ENCODE measurements around the gene SPOCK2.

Gene SPOCK2

DNA sequence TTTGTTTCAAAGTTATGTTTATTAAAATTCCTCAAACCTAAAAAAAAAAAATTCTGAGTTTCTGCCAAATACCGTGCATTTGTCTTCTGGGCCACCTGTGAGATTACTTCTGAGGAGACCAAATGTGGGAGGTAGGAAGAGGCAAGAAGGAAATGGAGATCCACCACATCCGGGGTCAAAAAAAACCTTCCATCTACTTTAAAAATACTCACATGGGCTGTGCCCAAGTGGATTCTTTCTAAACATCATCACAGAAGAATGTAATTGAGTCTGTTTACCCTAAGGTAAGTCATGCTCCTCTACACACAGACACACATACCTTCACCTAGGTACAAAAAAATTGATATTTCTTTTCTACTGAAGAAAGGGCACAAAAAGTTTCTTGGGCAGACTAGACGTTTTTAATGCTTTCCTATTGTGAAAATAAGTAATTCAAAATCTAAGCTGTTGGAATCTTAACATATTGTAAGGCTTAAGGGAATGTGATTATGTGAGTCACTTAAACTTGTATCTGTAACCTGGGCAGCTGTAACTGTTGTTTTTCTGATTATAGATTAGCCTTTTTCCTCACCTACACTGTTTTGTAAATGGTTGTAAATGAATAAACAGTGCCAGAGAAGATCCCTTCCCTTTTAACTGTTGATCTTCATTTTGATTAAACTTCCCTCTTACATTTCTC, 19.1 kb upstream of the SPOCK2 start:
- no peak for DNase-seq

DNA sequence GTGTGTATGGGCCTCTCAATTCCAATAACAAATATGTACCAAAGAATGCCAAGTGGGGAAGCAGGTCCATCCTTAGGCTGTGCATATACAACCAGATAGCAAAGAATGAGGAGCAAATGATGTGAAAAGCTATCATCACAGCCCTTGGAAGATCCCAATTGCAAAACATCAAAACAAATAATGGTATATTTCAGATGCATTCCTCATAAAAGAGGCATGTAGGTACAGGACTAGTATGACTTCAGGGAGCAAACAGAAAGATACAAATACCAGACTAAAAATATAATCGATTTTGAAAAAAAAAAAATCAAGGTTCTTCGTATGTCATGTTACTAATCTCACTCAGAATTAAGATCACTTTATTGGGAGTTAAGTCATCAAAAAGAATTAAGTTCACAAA, 18.5 kb upstream of the SPOCK2 start:
- no peak for DNase-seq

DNA sequence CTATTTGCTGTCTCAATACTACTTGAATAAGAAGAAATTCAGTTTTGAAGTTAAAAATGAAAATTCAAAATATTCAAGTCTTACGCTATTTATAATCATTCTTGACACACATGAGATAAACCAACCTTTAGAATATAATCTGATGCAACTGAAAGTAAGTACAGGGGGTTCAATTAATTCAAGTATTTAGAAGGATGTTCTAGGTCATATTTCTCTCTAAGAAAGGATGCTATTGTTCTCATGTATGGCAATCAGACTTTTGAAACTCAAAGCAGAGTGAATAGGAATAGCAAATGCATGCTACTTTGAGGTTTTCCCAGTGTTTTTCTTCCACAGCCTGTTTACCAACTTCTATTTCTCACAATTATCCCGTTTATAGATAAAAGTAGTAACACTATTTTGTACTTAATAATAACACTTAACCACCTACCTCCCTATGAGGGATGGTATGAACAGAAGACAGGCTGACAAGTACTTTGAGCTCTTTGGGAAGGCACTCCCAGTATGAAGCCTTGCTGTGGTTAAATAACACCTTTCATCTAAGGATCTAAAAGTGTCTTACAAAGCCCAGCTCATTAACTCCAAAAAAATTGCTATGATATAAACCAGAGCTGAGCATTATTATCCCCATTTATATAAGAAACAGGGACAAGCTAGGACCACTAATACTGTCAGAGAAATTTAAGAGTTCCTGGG, 18.0 kb upstream of the SPOCK2 start:
- no peak for DNase-seq

DNA sequence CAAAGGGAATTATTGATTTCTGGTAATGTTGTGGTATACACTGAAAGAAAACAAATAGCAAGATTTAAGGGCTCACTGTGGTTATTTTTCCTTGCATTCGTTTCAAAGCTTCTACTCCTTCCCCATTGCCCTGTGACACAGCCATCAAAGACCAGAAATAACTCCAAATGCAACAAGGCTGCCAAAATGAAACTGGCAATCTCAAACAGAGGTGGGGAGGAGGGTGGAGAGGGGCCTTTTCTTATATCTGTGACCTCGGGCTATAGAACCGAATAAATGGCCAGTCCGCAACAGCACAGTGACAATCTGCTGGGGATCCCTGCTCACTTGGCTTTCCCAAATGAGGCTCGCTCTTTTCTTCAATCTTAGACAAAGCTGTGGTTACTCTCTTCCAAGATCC, 17.4 kb upstream of the SPOCK2 start:
- DNase-seq, result no peak

DNA sequence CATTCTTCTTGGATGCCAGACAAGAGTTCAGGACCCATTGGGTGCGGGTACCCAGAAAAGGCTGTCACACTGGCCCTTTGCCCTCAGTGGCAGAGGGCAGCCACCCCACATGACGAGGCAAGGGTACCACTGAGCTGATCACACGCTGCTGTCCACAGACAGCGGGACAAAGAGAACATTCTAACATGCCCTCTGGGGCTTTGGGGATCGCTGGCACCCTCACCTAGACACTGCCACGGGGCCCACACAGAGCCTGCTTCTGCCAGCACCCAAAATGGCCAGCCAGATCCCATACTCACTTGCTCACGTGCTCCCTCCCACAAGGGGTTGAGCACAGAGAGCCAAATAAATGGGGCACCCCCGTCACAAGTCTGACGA, 16.7 kb upstream of the SPOCK2 start:
- no peak for DNase-seq

DNA sequence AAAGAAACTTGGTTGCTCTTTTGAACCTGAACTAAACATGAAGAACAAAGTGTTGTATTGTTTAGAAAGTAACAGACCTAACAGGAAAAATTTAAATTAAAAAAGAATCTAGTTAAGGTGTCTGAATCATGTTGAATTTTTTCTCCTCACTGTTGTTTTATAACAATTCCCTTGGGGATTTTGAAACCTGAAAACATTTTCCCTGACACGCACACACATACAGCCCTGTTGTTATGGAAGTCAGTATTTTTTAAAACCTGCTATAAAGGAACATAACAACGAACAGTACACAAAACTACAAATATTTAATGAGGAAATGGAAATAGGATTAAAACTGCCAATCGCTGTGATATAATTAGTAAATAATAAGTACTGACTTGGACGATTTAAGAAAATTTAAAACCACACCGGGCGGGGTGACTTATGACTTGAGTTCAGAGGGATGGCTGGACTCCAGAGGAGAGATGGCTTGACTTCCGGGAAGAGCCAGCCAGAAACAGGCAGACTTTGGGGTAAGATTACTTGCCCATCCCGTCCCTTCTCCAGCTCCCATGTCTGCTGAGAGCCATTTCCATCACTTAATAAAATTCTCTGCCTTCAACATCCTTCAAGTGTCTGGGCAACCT, 16.2 kb upstream of the SPOCK2 start:
- DNase-seq, result no peak

DNA sequence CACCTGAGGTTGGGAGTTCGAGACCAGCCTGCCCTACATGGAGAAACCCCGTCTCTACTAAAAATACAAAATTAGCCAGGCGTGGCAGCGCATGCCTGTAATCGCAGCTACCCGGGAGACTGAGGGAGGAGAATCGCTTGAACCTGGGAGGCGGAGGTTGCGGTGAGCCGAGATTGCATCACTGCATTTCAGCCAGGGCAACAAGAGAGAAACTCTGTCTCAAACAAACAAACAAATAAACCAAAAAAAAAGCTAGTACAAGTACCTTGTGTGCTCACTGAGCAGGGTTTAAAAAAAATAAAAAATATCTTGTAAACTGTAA, 11.2 kb upstream of the SPOCK2 start:
- no peak for DNase-seq

DNA sequence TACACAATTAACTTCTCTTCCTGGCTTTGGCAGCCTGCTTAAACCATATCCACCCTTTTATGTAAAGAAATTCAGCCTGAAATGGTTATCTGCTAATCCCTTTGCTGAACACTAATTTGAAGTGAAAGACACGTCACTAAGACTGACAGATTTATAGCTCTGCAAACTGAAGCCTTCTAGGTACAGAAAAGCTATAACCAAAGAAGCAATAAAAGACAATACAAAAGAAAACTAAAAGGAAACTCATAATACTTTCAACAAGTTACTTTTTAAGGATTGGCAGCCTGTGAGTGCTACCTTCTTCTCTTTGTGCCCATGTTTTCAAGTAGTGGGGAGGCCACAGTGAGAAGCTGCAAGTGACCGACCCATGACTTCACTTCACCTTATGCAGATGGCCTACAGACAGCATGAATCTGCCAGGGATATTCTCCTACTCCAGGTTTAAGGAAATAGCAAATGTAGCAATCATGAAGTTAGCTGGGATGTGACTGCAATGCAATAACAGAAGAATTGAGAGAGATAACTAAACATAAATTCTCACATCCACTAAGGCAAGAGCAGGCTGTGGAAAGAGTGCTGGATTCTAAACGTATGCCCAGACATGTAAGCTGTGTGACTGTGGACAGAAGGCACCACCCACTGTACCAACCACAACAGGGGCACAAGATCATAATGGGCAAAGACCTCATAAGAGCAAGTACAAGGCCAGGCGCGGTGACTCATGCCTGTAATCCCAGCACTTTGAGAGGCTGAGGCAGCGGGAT, 10.7 kb upstream of the SPOCK2 start:
- no peak for DNase-seq

DNA sequence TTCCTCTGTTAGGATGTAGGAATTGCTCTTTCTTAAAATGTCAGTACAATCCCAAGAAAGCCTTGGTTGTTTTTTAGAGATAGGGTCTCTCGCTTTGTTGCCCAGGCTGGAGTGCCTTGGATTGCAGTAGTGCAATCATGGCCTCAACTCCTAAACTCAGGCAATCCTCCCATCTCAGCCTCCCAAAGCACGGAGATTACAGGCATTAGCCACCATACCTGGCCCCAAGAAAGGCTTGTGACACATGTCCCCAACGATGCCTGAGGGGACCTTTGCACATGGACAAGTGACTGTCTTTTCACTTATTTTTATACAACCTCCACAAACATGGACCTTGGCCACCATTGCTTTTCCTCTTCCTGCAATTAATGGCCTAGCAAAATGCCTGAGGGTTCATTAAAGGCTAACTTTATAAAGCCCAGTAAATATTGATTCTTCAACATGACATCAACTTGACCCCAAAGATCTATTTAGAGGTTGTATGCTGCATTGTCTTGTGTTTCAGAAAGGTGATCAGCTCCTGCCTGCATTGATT, 10.0 kb upstream of the SPOCK2 start:
- no peak for DNase-seq

DNA sequence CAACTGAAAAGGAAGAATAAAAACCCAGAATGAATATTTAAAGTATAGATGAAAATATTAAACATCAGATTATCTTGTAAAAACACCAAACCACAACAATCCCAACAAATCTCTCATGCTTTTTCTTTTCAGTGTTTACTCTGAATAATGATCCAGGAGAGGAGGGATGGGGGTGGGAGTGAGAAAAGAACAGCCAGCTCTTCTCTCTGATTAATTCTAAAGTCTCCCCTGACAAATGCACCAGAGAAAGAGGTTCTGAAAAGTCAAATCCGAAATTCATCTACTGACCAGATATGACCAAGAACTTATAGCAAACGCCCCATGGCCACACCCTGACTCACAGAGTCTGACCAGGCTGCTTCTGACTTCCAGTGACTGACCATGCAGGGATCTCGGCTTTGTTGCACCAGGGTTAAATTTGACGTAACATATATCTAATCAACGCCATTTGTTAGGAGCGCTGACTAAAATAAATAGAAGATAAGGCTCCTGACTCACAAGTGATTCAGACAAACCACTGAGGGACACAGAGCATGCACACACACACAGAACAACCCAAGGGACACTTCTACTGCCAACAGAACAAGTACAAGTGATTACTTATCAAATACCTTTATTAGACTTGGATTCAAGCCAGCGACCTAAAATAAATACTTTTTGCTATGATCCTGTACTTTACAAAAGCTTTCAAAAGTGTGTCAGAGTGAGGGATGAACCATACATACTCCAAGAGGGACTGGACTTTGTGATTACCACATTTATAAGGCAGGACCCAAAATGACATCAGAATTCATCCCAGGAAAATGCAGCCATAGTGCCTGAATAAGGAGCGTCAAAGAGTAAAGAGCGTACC, 9.3 kb upstream of the SPOCK2 start:
- DNase-seq, result no peak

DNA sequence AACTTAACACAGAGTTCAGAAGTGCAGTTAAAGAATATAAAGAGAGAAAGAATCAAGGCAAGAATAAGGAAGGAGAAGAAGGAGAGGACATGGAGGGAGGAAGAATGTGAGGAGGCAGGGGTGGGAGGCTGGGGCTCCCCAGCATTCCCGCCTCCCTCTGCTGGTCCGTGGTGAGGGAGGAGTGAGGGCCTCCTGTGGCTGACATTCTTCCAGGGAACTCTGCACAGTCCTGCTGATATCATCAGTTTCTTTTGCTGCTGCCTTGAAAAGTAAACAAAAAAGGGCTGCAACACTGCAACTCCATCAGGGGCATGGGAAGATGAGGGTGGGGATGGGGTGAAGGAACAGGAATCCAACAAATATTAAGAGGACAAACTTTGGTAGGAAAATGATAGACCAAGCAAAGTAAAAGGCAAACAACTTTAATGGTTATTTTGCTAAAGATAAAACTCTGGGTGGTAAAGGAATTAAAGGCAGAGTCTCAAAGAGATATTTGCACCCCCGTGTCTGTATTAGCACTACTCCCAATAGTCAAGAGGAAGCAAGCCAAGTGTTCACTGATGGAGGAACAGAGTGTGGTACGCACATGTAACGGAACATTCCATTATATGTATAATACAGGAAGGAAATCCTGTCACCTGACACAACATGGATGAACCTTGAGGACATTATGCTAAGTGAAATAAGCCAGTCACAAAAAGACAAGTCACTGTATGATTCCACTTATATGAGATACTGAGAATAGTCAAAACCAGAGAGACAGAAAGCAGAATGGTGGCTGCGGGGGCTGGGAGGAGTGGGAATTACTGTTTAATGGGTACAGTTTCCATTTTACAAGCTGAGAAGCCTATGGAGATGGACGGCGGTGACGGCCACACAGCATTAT, 8.0 kb upstream of the SPOCK2 start:
- no peak for DNase-seq

DNA sequence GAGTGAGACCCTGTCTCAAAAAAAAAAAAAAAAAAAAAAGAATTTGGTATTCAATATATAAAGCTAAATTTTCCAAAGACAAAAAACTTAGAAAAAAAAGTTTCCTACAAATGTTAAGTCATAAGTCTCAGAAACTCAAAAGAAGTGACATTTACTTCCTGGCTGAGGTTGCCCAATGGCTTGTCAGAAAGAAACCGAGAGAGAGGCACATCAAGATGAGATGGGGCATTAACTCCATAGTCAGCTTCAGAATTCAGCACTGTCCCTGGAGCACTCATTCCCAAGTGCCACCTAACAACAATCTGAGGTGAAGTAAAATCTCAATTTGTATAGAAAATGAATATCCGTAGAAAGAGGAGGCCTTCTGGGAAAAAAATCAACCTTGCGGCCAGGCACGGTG, 6.8 kb upstream of the SPOCK2 start:
- no peak for DNase-seq

DNA sequence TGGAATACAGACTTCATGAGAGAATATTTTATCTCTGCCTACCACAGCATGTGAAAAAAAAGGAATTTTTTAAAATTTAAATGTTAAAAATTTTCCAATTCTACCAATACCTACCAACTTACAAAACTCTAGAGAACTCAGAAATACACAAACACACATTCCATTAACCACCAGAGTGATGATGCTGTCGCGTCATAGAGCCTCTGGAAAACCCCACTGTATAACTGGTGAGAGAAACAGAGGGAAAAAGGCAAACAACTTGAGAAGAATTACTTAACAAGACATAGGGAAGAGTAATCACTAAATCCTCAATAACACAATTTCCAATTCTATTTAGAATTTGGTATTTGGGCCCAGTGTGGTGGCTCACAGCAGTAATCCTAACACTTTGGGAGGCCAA, 6.2 kb upstream of the SPOCK2 start:
- no peak for DNase-seq

DNA sequence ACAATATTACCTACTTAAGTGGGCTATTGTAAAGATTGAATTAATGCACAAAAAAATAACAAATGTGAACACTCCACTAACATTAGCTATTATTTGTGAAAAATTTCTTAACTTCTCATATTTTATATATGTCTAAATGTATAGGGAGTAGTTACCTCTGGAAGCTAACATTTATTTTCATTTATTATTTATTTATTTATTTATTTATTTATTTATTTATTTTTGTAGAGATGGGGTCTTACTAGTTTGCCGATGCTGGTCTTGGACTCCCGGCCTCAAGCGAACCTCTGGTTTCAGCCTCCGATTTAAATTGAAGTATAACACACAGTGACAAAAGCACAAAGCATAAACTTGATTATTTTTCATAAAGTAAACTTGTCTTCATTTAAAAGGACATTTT, 5.1 kb upstream of the SPOCK2 start:
- DNase-seq, result no peak

DNA sequence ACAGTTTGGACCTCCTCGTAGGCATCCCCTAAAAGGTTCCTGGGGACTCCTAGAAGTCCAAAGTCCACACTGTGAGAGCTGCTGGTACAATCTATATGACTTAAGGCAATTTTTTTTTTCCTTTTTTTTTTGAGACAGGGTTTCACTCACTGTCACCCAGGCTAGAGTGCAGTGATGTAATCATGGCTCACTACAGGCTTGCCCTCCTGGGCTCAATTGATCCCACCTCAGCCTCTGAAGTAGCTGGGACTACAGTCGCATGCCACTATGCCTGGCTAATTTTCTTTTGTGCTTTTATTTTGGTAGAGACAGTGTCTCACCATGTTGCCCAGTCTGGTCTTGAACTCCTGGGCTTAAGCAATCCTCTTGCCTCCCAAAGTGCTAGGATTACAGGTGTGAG, 4.6 kb upstream of the SPOCK2 start:
- no peak for DNase-seq

DNA sequence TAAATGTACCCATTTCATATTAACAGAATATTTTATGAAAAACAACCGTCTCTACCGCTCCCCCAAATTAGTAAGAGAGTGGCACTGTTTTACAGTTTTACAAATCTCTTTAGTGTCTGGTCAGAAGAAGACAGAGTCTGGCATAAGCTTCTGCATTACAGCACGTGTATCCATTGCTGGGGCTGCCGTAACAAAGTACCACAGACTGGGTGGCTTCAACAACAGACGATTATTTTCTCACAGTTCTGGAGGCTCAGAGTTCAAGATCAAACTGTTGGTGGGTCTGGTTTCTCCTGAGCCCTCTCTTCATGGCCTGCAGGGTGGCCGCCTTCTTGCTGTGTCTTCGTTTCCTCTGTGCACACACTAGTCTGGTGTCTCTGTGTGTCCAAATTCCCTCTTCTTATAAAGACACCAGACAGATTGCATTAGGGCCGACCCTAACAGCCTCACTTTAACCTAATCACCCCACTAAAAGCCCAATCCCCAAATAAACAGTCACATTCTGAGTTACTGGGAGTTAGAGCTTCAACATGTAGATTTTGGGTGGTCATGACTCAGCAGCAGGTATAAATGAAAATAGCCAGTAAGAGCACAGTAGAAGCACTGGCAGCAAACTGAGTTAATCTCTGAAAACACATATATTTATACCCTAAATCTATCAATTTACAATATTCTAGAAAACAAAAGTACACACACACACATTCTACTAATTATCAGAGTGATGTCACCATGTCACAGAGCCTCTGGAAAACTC, 4.0 kb upstream of the SPOCK2 start:
- DNase-seq, result no peak

DNA sequence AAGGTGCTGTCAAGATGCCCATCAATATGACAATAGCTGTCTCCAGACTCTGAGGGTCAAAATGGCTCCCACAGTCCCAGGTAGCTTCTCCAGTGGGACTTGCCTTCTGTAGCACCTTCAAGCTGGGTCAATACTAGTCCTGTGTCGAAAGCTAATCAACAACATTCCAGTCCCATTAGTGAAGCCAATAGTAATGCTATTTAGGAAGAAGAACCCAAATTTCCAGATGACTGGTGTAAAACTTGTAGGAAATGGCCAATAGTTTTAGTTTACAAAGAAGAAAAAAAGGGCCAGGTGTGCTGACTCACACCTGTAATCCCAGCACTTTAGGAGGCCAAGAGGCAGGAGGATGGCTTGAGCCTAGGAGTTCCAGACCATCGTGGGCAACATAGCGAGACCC, 2.0 kb upstream of the SPOCK2 start:
- DNase-seq, result no peak

DNA sequence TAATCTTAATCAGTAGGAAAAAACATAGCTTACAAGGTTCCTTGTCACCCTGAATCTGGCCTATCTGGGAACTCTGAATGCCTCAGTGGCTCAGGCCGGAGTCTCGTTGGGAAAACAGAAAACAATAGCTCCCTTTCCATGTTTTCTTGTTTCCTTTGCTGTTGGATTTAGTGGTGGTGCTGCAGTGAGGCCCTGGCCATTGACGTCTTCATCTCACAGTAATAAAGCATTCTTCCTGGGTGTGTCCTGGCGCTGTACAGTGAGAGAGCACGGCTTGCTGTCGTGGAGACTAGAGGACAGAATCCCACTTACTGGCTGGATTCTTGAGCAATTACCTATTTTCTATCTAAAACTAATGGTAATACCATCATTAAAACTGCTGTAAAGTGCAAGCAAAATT, 1.3 kb upstream of the SPOCK2 start:
- DNase-seq, result no peak

DNA sequence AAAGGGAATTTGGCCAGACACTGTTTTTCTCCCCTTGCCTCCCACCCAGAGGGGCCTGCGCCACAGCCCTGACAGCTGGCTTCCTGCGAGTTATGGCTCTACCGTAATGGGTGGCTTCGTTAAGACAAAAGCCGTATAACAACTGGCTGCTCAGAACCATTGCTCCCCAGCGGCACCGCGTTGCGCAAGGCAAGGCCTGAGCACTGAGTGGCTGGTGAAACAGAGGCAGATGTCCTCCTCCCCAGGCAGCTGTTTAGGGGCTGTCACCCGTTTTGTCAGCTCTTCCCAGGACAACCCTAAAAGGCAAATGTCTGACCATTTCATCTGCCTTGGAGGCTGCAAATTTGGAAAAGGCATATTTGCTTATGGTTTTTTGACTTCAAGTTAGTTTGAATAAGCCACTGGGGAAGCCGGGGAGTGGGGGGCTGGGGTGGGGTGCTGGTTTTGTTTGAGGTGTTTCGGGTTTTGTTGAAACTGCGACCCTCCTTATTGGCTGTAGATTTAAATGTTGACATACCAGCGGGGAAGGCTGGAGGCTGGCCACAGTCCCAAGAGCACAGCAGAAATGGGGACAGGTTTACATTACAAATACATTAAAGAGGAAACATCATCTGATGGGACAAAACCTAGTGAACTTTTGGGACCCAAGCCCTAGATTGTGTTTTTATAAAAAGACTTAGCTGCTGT, 681 bp upstream of the SPOCK2 start:
- DNase-seq, result peak in 1 of 2 donors; percentile 16

DNA sequence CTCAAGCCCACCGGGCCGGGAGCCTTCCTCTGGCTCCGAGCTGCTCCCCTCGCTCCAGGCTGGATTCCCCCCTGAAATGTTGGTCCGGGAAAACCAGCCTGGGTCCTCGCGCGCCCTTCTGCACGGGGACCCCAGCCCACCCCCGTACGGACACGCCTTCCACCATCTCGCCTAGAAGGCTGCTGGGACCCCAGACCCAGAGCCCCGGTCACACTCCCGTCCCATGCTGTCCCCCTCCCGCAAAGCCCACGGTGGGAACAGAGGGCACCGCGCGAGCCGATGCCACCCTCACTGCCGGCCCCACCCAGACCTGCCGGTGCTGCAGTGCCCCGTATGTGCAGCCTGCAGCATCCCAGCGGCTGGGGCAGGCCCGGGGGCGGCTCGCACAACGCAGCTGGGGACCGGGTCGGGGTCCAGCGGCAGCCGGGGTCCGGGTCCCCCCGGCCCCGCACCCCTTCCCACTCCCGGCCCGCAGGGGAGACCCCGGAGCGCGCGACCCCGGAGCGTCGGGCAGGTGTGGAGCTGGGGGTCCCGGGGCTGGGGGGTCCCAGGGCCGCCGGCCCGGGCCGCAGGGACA, 871 bp downstream of the SPOCK2 start:
- DNase-seq, result no peak

All from bone marrow (tissue), 2 donors.